ENCODE measurements around the gene PTPRS. TPM values are rescaled to one million over a fixed set of nuclear protein-coding genes. Genes with fewer than 3 reads are reported as not detected.
A peak's percentile ranks its signal among the peaks of the same experiment; 100 is the strongest.

PTPRS gene
- total and polyA plus RNA-seq, 9 of the 15 experiments (the other 6 are each of a cell fraction or from before 2014, with no cell fraction given): 1.1 to 49.4 (median 14.1) TPM

- no peak for TF ChIP-seq HMGXB4 (CRISPR knock-in tag; IDR thresholded peaks at IDR 0.05)
- TF ChIP-seq JUND (IDR thresholded peaks at IDR 0.05; ENCODE audit: borderline replicate concordance, low read depth, low read length): no peak
- peak; percentile 23; the same call in 1 of the 3 replicates for TF ChIP-seq JUND (tag; IDR thresholded peaks at IDR 0.05; ENCODE audit: borderline replicate concordance, low read depth, low read length)
- no peak for TF ChIP-seq NCOA6 (IDR thresholded peaks at IDR 0.05)
- no peak for TF ChIP-seq MXI1 (IDR thresholded peaks at IDR 0.05; ENCODE audit: low read depth, low read length)
- no peak for TF ChIP-seq NFYB (IDR thresholded peaks at IDR 0.05; ENCODE audit: extremely low read depth, insufficient read length)
- no peak for TF ChIP-seq BDP1 (IDR thresholded peaks at IDR 0.05; ENCODE audit: insufficient read depth, insufficient read length)
- no peak for TF ChIP-seq YY1 (IDR thresholded peaks at IDR 0.05; ENCODE audit: borderline replicate concordance in 1 of 3, control insufficient read depth in 1 of 3, extremely low read depth in 1 of 3, insufficient read depth in 3 of 3, insufficient read length in 1 of 3, insufficient replicate concordance in 2 of 3, low read depth in 1 of 3, low read length in 2 of 3)
- no peak for TF ChIP-seq NUFIP1 (IDR thresholded peaks at IDR 0.05; ENCODE audit: partially characterized antibody)
- no peak for TF ChIP-seq ZNF609 (CRISPR knock-in tag; IDR thresholded peaks at IDR 0.05; ENCODE audit: borderline replicate concordance)
- TF ChIP-seq RBM15 (IDR thresholded peaks at IDR 0.05; ENCODE audit: insufficient read depth, low read length): no peak
- TF ChIP-seq GTF3C2 (IDR thresholded peaks at IDR 0.05; ENCODE audit: borderline replicate concordance, extremely low read depth, insufficient read length): no peak
- TF ChIP-seq ZNF277 (CRISPR knock-in tag; IDR thresholded peaks at IDR 0.05; ENCODE audit: borderline replicate concordance): no peak
- no peak for TF ChIP-seq MAX (CRISPR knock-in tag; IDR thresholded peaks at IDR 0.05)
- TF ChIP-seq ZNF12 (CRISPR knock-in tag; IDR thresholded peaks at IDR 0.05): no peak
- TF ChIP-seq CSDE1 (IDR thresholded peaks at IDR 0.05): no peak
These were observed 14.5 kb upstream of the PTPRS start (continued) for GRCh38 chr19:5355076-5355475.

Measured in K562 (cell line).